ENCODE results near the gene FCRL4. TPM values are rescaled to one million over a fixed set of nuclear protein-coding genes. Genes with fewer than 3 reads are reported as not detected.

FCRL4 gene
- total RNA-seq, 1 experiment from 2014 or later, result not detected

GRCh38 chr1:157566484-157567300, 31.2 kb downstream of the FCRL4 start:
- DNase-seq (ENCODE audit: low read depth, low spot score), result no peak
- intact Hi-C loops (cut with micrococcal nuclease), result no loop called here
- Histone ChIP-seq H3K27ac (ENCODE audit: low read depth, low read length) (no peak overlapping the region), H3K4me3 (replicated peaks in 1 of 2; ENCODE audit: low read depth in 1 of 2, low read length in 2 of 2) (no peak overlapping the region), H3K4me2 (ENCODE audit: low read length) (no peak overlapping the region), H3K9ac (ENCODE audit: low read length) (no peak overlapping the region), H2AFZ (ENCODE audit: low read depth, low read length, poor library complexity, severe bottlenecking) (no peak overlapping the region), H3K9me3 (ENCODE audit: control insufficient read depth in 1 of 2, insufficient read depth in 1 of 2, low read depth in 1 of 2, low read length in 2 of 2) (no peaks in the 10 kb centered on the region), H3K36me3 (ENCODE audit: control insufficient read depth in 1 of 2, insufficient read depth in 2 of 2, low read length in 2 of 2) (no peaks in the 10 kb centered on the region), H4K20me1 (ENCODE audit: insufficient read depth) (no peaks in the 10 kb centered on the region), H3K9me2 (ENCODE audit: insufficient read depth) (no peaks in the 10 kb centered on the region), H3K79me2 (ENCODE audit: insufficient read depth, low read length) (no peaks in the 10 kb centered on the region), H3K27me3 (ENCODE audit: insufficient read depth, low read length) (peaks cover 50% of the 10 kb centered on the region), H3K4me1 (ENCODE audit: control insufficient read depth in 1 of 2, insufficient read depth in 2 of 2, low read length in 2 of 2) (no peaks in the 10 kb centered on the region)
- ATAC-seq, result no peak
- ChIA-PET POLR2A (no interaction called here), CTCF (no interaction called here), RAD21 (ENCODE audit: low non-redundant PET in 1 of 2, low total read pairs in 2 of 2, uncharacterized antibody in 2 of 2, unreplicated experiment in 2 of 2) (no interaction called here)
- no TSS peak for BruUV-seq (replicated peaks)
- TF ChIP-seq ELF1 (IDR thresholded peaks at IDR 0.05; ENCODE audit: borderline replicate concordance, low read depth), result no peak
- TF ChIP-seq, protein P1, sequence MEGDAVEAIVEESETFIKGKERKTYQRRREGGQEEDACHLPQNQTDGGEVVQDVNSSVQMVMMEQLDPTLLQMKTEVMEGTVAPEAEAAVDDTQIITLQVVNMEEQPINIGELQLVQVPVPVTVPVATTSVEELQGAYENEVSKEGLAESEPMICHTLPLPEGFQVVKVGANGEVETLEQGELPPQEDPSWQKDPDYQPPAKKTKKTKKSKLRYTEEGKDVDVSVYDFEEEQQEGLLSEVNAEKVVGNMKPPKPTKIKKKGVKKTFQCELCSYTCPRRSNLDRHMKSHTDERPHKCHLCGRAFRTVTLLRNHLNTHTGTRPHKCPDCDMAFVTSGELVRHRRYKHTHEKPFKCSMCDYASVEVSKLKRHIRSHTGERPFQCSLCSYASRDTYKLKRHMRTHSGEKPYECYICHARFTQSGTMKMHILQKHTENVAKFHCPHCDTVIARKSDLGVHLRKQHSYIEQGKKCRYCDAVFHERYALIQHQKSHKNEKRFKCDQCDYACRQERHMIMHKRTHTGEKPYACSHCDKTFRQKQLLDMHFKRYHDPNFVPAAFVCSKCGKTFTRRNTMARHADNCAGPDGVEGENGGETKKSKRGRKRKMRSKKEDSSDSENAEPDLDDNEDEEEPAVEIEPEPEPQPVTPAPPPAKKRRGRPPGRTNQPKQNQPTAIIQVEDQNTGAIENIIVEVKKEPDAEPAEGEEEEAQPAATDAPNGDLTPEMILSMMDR (IDR thresholded peaks at IDR 0.05 in 2 of 3, conservative IDR thresholded peaks at IDR 0.05 in 1 of 3; ENCODE audit: borderline replicate concordance in 1 of 3, insufficient read depth in 1 of 3, low read depth in 2 of 3, low read length in 2 of 3), result no peak
- TF ChIP-seq ZBTB33 (IDR thresholded peaks at IDR 0.05; ENCODE audit: extremely low read depth, insufficient replicate concordance, low read length), result no peak
- no peak for TF ChIP-seq YY1 (IDR thresholded peaks at IDR 0.05; ENCODE audit: extremely low read depth, insufficient replicate concordance, low read depth, low read length)
- TF ChIP-seq JUND (IDR thresholded peaks at IDR 0.05), result no peak
- TF ChIP-seq, protein P2, sequence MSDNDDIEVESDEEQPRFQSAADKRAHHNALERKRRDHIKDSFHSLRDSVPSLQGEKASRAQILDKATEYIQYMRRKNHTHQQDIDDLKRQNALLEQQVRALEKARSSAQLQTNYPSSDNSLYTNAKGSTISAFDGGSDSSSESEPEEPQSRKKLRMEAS (IDR thresholded peaks at IDR 0.05), result no peak
- TF ChIP-seq CBX3 (IDR thresholded peaks at IDR 0.05; ENCODE audit: low read depth), result no peak
- no peak for TF ChIP-seq SP1 (IDR thresholded peaks at IDR 0.05; ENCODE audit: low read depth)
- TF ChIP-seq FOSL1 (IDR thresholded peaks at IDR 0.05; ENCODE audit: low read depth), result no peak
- no peak for TF ChIP-seq RAD21 (IDR thresholded peaks at IDR 0.05; ENCODE audit: low read depth)
- TF ChIP-seq SIN3A (IDR thresholded peaks at IDR 0.05; ENCODE audit: low read depth), result no peak
- no peak for TF ChIP-seq EZH2phosphoT487 (IDR thresholded peaks at IDR 0.05; ENCODE audit: borderline replicate concordance)
- TF ChIP-seq, protein P3, sequence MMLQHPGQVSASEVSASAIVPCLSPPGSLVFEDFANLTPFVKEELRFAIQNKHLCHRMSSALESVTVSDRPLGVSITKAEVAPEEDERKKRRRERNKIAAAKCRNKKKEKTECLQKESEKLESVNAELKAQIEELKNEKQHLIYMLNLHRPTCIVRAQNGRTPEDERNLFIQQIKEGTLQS (IDR thresholded peaks at IDR 0.05), result no peak
- TF ChIP-seq ZFX (IDR thresholded peaks at IDR 0.05), result no peak
- TF ChIP-seq POLR2AphosphoS5 (IDR thresholded peaks at IDR 0.05; ENCODE audit: low read depth, low read length), result no peak
- TF ChIP-seq REST (IDR thresholded peaks at IDR 0.05; ENCODE audit: low read depth), result no peak
- TF ChIP-seq EZH2 (IDR thresholded peaks at IDR 0.05), result no peak
- TF ChIP-seq POLR2A (IDR thresholded peaks at IDR 0.05; ENCODE audit: borderline replicate concordance, extremely low read depth, insufficient read depth, insufficient read length), result no peak
- TF ChIP-seq ZNF274 (IDR thresholded peaks at IDR 0.05; ENCODE audit: low read depth, low read length), result no peak
- TF ChIP-seq EGR1 (IDR thresholded peaks at IDR 0.05; ENCODE audit: low read depth), result no peak
